ENCODE results near the gene SPTBN1.
A peak's percentile ranks its signal among the peaks of the same experiment; 100 is the strongest.

DNA sequence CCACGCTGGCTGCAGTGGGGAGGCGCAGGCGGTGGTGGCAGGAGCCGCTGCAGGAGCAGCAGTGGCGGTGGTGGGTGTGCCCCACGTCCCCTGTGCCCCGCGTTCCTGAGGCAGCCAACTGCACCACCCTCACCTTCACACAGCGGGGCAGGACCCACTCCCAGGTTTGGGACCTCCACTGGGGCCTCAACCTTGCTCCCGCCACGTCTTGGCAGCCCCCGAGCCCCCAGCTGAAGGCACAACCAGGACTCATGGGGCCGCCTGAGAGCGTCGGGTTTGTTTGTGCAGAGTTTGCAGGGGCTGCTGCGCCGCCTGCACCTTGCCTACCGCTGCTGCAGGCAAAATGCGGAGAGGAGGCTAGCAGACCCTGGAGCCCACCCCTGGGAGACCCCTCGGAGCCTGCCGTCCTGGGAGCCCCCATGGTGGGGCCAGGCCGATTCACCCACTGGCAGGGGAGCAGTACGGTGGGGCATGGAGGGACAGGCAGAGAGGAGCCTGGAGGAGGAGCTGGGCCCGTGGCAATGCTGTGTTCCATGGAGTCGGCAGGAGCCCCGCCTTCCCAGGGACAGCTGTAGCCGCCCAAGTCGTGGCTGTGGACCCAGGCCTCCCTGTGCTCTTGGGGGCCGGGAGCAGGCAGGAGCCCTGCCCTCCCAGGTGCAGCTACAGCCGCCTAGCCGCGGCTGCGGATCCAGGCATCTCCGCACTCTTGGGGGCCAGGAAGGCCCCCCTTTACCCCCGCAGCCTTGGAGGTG lies 252.6 kb downstream of the SPTBN1 start:
- TF ChIP-seq, protein P1, sequence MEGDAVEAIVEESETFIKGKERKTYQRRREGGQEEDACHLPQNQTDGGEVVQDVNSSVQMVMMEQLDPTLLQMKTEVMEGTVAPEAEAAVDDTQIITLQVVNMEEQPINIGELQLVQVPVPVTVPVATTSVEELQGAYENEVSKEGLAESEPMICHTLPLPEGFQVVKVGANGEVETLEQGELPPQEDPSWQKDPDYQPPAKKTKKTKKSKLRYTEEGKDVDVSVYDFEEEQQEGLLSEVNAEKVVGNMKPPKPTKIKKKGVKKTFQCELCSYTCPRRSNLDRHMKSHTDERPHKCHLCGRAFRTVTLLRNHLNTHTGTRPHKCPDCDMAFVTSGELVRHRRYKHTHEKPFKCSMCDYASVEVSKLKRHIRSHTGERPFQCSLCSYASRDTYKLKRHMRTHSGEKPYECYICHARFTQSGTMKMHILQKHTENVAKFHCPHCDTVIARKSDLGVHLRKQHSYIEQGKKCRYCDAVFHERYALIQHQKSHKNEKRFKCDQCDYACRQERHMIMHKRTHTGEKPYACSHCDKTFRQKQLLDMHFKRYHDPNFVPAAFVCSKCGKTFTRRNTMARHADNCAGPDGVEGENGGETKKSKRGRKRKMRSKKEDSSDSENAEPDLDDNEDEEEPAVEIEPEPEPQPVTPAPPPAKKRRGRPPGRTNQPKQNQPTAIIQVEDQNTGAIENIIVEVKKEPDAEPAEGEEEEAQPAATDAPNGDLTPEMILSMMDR (IDR thresholded peaks at IDR 0.05): peak in 1 of 6 experiments; percentile 17
- no peak for TF ChIP-seq POLR2A (IDR thresholded peaks at IDR 0.05)
